GM12878 (cell line): Measurements from ENCODE around the gene EMILIN3. TPM values are rescaled to one million over a fixed set of nuclear protein-coding genes. Genes with fewer than 3 reads are reported as not detected.
A peak's percentile ranks its signal among the peaks of the same experiment; 100 is the strongest.

Experiments used
- ATAC-seq: fragments of 200-7000 bp; cut with Tn5 transposase; 3 replicates; pipeline ENCODE4 v1.9.1; 2020; ENCODE audit warnings: mild to moderate bottlenecking, moderate library complexity
- BruUV-seq: library from RNA; stranded (reverse); fragments of 400-500 nt; replicated peaks from 2 replicates; lab custom pipeline; 2021; lab: Mats Ljungman, UMichigan
- CTCF ChIA-PET: fragments of 300-600 bp; sonication (Branson Sonifier 250); formaldehyde crosslinking; extraction: SDS; loops from one replicate; lab custom pipeline; 2021; ENCODE audit warnings: inconsistent platforms; lab: Yijun Ruan, JAX
- POLR2A ChIA-PET: fragments of 350-600 bp; formaldehyde crosslinking; extraction: SDS; loops from one replicate; lab custom pipeline; 2021; ENCODE audit warnings: inconsistent platforms; lab: Charles Lee
- RAD21 ChIA-PET: fragments of 300-600 bp; sonication (Branson Sonifier 250); formaldehyde crosslinking; loops from one replicate; lab custom pipeline; 2023; ENCODE audit warnings: antibody characterized with exemption; ENCODE audit not compliant: unreplicated experiment; lab: Charles Lee
- SMC1A ChIA-PET: fragments of 300-600 bp; sonication (Branson Sonifier 250); formaldehyde crosslinking; loops from one replicate; lab custom pipeline; 2023; ENCODE audit not compliant: unreplicated experiment, uncharacterized antibody; lab: Charles Lee
- DNase-seq: peaks from one replicate; pipeline ENCODE4 v3.0.0-alpha.2; 2011; ENCODE audit warnings: low read depth, low spot score
- FAIRE-seq: peaks from 3 replicates; lab custom pipeline; 2011; peaks lifted over from hg19 to GRCh38; lab: Jason Lieb, UNC
- H2AFZ ChIP-seq: 2 replicates; pipeline ENCODE4 v1.6.0; 2011; ENCODE audit warnings: low read depth, low read length, control low read depth; ENCODE audit not compliant: control insufficient read depth
- H3K27ac ChIP-seq: 2 replicates; pipeline ENCODE4 v1.5.1; 2011; ENCODE audit warnings: control low read depth; ENCODE audit not compliant: control insufficient read depth, insufficient read depth
- H3K27me3 ChIP-seq, 2 experiments: replicated peaks in 1 of 2; 2 replicates each; pipeline versions ENCODE4 v1.6.0 to v1.6.1; 2011; ENCODE audit warnings: low read length in 1 of 2; ENCODE audit not compliant: control insufficient read depth in 2 of 2, insufficient read depth in 2 of 2
- H3K36me3 ChIP-seq, 2 experiments: 2 replicates each; pipeline ENCODE4 v1.5.1; 2011; ENCODE audit warnings: low read length in 1 of 2; ENCODE audit not compliant: control insufficient read depth in 2 of 2, insufficient read depth in 2 of 2
- H3K4me1 ChIP-seq: 2 replicates; pipeline ENCODE4 v1.6.1; 2011; ENCODE audit warnings: mild to moderate bottlenecking, low read length, moderate library complexity, mixed read lengths; ENCODE audit not compliant: control insufficient read depth, insufficient read depth
- H3K4me2 ChIP-seq: 2 replicates; pipeline ENCODE4 v1.6.0; 2011; ENCODE audit warnings: control low read depth; ENCODE audit not compliant: control insufficient read depth, insufficient read depth
- H3K4me3 ChIP-seq: fragments of 200-600 bp; sonication (generic); 2 replicates; pipeline ENCODE4 v1.5.1; 2016
- H3K79me2 ChIP-seq: 2 replicates; pipeline ENCODE4 v1.6.0; 2011; ENCODE audit warnings: low read length; ENCODE audit not compliant: control insufficient read depth, insufficient read depth
- H3K9ac ChIP-seq: 2 replicates; pipeline ENCODE4 v1.8.0; 2011; ENCODE audit warnings: low read length, control low read depth, mixed read lengths; ENCODE audit not compliant: control insufficient read depth, insufficient read depth
- H3K9me3 ChIP-seq: replicated peaks from 3 replicates; pipeline ENCODE4 v1.5.1; 2011; ENCODE audit warnings: mild to moderate bottlenecking, low read length; ENCODE audit not compliant: control insufficient read depth, insufficient read depth
- H4K20me1 ChIP-seq: 2 replicates; pipeline ENCODE4 v1.6.0; 2011; ENCODE audit not compliant: control insufficient read depth, insufficient read depth
- EED ChIP-seq: sonication (generic); IDR thresholded peaks from 2 replicates; pipeline ENCODE4 v1.6.1; 2016; ENCODE audit warnings: antibody characterized with exemption, low read depth
- MLLT1 ChIP-seq: fragments of 450-650 bp; IDR thresholded peaks from 2 replicates; pipeline ENCODE4 v1.6.1; 2016; ENCODE audit warnings: mild to moderate bottlenecking
- MTA2 ChIP-seq: fragments of 450-650 bp; IDR thresholded peaks from 2 replicates; pipeline ENCODE4 v1.6.1; 2016; ENCODE audit warnings: low read depth, mild to moderate bottlenecking, moderate library complexity
- NR2C1 ChIP-seq: fragments of 450-650 bp; IDR thresholded peaks from 2 replicates; pipeline ENCODE4 v1.6.1; 2017; ENCODE audit warnings: antibody characterized with exemption, mild to moderate bottlenecking, moderate library complexity
- NR2F1 ChIP-seq: fragments of 450-650 bp; conservative IDR thresholded peaks from 2 replicates; pipeline ENCODE4 v1.6.1; 2017; ENCODE audit warnings: mild to moderate bottlenecking
- PML ChIP-seq: IDR thresholded peaks from 2 replicates; pipeline ENCODE4 v1.6.1; 2012; ENCODE audit warnings: low read length, inconsistent platforms
- SIN3A ChIP-seq: IDR thresholded peaks from 2 replicates; pipeline ENCODE4 v1.6.1; 2012; ENCODE audit warnings: low read depth, low read length, improper control_type of control experiment
- SPI1 ChIP-seq: IDR thresholded peaks from 2 replicates; pipeline ENCODE4 v1.6.1; 2011; ENCODE audit warnings: low read depth, mild to moderate bottlenecking, low read length, moderate library complexity, borderline replicate concordance; ENCODE audit not compliant: insufficient read depth
- WGBS: methylation state at CpG from one replicate; pipeline ENCODE4 v1.1.6; 2016; ENCODE audit warnings: low lambda C conversion rate; ENCODE audit not compliant: insufficient replicate concordance, insufficient coverage; ENCODE audit errors: missing lambda C conversion rate; 5-methylcytosine and 5-hydroxymethylcytosine counted together
- in situ Hi-C: fragments of 300-500 bp; cut with MboI; formaldehyde crosslinking; loops from 9 replicates; pipeline ENCODE4 v1.14.3; 2018; ENCODE audit warnings: mixed read lengths
- intact Hi-C: fragments of 100-400 bp; cut with micrococcal nuclease; formaldehyde crosslinking; loops from one replicate; pipeline ENCODE4 v1.14.2; 2022; ENCODE audit not compliant: unreplicated experiment
- polyA plus RNA-seq, 11 experiments: library from polyadenylated mRNA; depleted of rRNA in 4 of 11; unstranded in 6 of 11; stranded (reverse) in 5 of 11; fragments of >200 nt; fragmentation: Nextera tagmentation in 4 of 11; fragmentation: Illumina TruSeq in 1 of 11; extraction: Ambion mirVana in 4 of 11; extraction: Trizol in 1 of 11; gene quantifications; 1 replicate in 1 of 11; 2 replicates in 10 of 11; pipeline versions ENCODE4 v1.2.1 to v1.2.3, GENCODE V29; 2011 to 2016; ENCODE audit warnings: inconsistent platforms in 2 of 11, missing spikeins in 2 of 11, low read depth in 1 of 11
- total RNA-seq, 4 experiments: library from RNA; depleted of rRNA in 3 of 4; stranded (reverse); fragments of >200 nt in 3 of 4; fragmentation: Illumina TruSeq in 1 of 4; extraction: Trizol in 1 of 4; gene quantifications; 2 replicates each; pipeline versions ENCODE4 v1.2.1 to v1.2.3, GENCODE V29; 2013 to 2021
- TF ChIP-seq, protein P1 (sequence below): IDR thresholded peaks from 2 replicates; pipeline ENCODE4 v1.6.1; 2011; ENCODE audit warnings: low read depth, low read length, improper control_type of control experiment, borderline replicate concordance
- TF ChIP-seq, protein P2 (sequence below): fragments of 450-650 bp; IDR thresholded peaks from 2 replicates; pipeline ENCODE4 v1.6.1; 2017; ENCODE audit warnings: low read depth, mild to moderate bottlenecking, moderate library complexity

Gene EMILIN3
- total and polyA plus RNA-seq, 10 of the 15 experiments (the other 5 are each of a cell fraction or from before 2014, with no cell fraction given) = not detected

- in situ Hi-C loops (loop anchor here (5.0 kb wide), 2 partner anchors 168 to 373 kb away; no protein-coding TSS in a partner anchor), intact Hi-C loops (loop anchor here (1.0 to 5.0 kb wide), 5 partner anchors 108 to 373 kb away; no protein-coding TSS in a partner anchor)
- Histone ChIP-seq H3K27me3 (no peaks in the 10 kb centered on the region), H2AFZ (peak within 1 kb of the TSS; percentile 69), H3K36me3 (no peaks in the 10 kb centered on the region), H3K4me2 (peak within 1 kb of the TSS; percentile 99), H4K20me1 (no peaks in the 10 kb centered on the region), H3K27ac (no peak within 1 kb of the TSS), H3K79me2 (no peaks in the 10 kb centered on the region), H3K9ac (0 out of 2 replicates have a peak within 1 kb of the TSS, but pooled peaks have one; percentile 21), H3K4me1 (peaks cover 5% of the 10 kb centered on the region), H3K9me3 (no peaks in the 10 kb centered on the region), H3K4me3 (peak within 1 kb of the TSS; percentile 68)
- CTCF ChIA-PET = interaction anchor here (0.8 to 5.1 kb wide), 25 partner anchors 15 to 376 kb away, joined by 3 to 52 read pairs (median 4); no protein-coding TSS in a partner anchor
- peak; percentile 71 for FAIRE-seq
- RAD21 ChIA-PET = interaction anchor here (0.7 to 1.7 kb wide), 8 partner anchors 18 to 373 kb away, joined by 3 to 8 read pairs (median 5); no protein-coding TSS in a partner anchor
- SMC1A ChIA-PET = interaction anchor here (0.7 to 3.6 kb wide), 15 partner anchors 9 to 377 kb away, joined by 3 to 27 read pairs (median 3); no protein-coding TSS in a partner anchor
- 53% methylated on average over 20 of the region's 33 CpGs for WGBS
- ATAC-seq = peak; percentile 87
- no peak for DNase-seq
- no TSS peak for BruUV-seq
- no peak for TF ChIP-seq MTA2
- TF ChIP-seq SIN3A = no peak
- TF ChIP-seq NR2C1 = peak; percentile 62
- TF ChIP-seq EED = no peak
- no peak for TF ChIP-seq PML
- TF ChIP-seq, protein P1, sequence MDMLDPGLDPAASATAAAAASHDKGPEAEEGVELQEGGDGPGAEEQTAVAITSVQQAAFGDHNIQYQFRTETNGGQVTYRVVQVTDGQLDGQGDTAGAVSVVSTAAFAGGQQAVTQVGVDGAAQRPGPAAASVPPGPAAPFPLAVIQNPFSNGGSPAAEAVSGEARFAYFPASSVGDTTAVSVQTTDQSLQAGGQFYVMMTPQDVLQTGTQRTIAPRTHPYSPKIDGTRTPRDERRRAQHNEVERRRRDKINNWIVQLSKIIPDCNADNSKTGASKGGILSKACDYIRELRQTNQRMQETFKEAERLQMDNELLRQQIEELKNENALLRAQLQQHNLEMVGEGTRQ = no peak
- TF ChIP-seq, protein P2, sequence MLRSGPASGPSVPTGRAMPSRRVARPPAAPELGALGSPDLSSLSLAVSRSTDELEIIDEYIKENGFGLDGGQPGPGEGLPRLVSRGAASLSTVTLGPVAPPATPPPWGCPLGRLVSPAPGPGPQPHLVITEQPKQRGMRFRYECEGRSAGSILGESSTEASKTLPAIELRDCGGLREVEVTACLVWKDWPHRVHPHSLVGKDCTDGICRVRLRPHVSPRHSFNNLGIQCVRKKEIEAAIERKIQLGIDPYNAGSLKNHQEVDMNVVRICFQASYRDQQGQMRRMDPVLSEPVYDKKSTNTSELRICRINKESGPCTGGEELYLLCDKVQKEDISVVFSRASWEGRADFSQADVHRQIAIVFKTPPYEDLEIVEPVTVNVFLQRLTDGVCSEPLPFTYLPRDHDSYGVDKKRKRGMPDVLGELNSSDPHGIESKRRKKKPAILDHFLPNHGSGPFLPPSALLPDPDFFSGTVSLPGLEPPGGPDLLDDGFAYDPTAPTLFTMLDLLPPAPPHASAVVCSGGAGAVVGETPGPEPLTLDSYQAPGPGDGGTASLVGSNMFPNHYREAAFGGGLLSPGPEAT = no peak
- TF ChIP-seq MLLT1 = 0 out of 2 replicates have a peak, but pooled peaks have one; percentile 6
- peak; percentile 45; the same call in 1 of the 2 replicates for TF ChIP-seq NR2F1
- 0 out of 2 replicates have a peak, but pooled peaks have one; percentile 2 for TF ChIP-seq SPI1
- POLR2A ChIA-PET = interaction anchor here (0.6 to 0.7 kb wide), 2 partner anchors 238 to 875 kb away, joined by 4 to 6 read pairs; no protein-coding TSS in a partner anchor
These were observed 26.1 kb downstream of the EMILIN3 start, which contains the start of gene LPIN3 for GRCh38 chr20:41340327-41341055. Gene LPIN3 (plus strand): TSS chr20:41340821. CDS start chr20:41345804, 4,983 bp downstream.
